Osteoblast (primary cell): ENCODE measurements around the gene WWP2. TPM values are rescaled to one million over a fixed set of nuclear protein-coding genes. Genes with fewer than 3 reads are reported as not detected.

Experiments
- DNase-seq: peaks from one replicate; pipeline ENCODE4 v3.0.0; 2011; ENCODE audit warnings: low spot score, mixed read lengths; ENCODE audit not compliant: insufficient read length; ENCODE audit errors: missing footprints
- H2AFZ ChIP-seq: 2 replicates; pipeline ENCODE4 v1.6.0; 2011; ENCODE audit warnings: mild to moderate bottlenecking, low read length
- H3K27ac ChIP-seq: 2 replicates; pipeline ENCODE4 v1.5.1; 2011; ENCODE audit warnings: mild to moderate bottlenecking, low read depth, low read length, moderate library complexity
- H3K27me3 ChIP-seq: 2 replicates; pipeline ENCODE4 v1.6.0; 2012; ENCODE audit warnings: mild to moderate bottlenecking, control low read depth, inconsistent platforms, low read length, moderate library complexity; ENCODE audit not compliant: insufficient read depth
- H3K36me3 ChIP-seq: 2 replicates; pipeline ENCODE4 v1.5.1; 2011; ENCODE audit warnings: mild to moderate bottlenecking, low read length, control low read depth, moderate library complexity; ENCODE audit not compliant: insufficient read depth
- H3K4me1 ChIP-seq: 2 replicates; pipeline ENCODE4 v1.5.1; 2011; ENCODE audit warnings: mild to moderate bottlenecking, low read length, control low read depth, moderate library complexity; ENCODE audit not compliant: insufficient read depth
- H3K4me2 ChIP-seq: 2 replicates; pipeline ENCODE4 v1.6.0; 2011; ENCODE audit warnings: mild to moderate bottlenecking, low read length; ENCODE audit not compliant: insufficient read depth
- H3K4me3 ChIP-seq: fragments of 200-600 bp; sonication (generic); 3 replicates; pipeline ENCODE4 v1.5.1; 2012; ENCODE audit warnings: mild to moderate bottlenecking, low read length, inconsistent platforms; ENCODE audit not compliant: insufficient read depth
- H3K79me2 ChIP-seq: 2 replicates; pipeline ENCODE4 v1.6.0; 2012; ENCODE audit warnings: mild to moderate bottlenecking, low read length, control low read depth, inconsistent platforms; ENCODE audit not compliant: insufficient read depth
- H3K9me3 ChIP-seq: 2 replicates; pipeline ENCODE4 v1.5.1; 2011; ENCODE audit warnings: low read depth, low read length, control low read depth
- H4K20me1 ChIP-seq: 2 replicates; pipeline ENCODE4 v1.6.0; 2012; ENCODE audit warnings: mild to moderate bottlenecking, low read length, control low read depth; ENCODE audit not compliant: insufficient read depth
- total RNA-seq: library from RNA; depleted of rRNA; stranded (reverse); fragments of >200 nt; gene quantifications from 2 replicates; pipeline ENCODE4 v1.2.3, GENCODE V29; 2012
- TF ChIP-seq, protein P1 (sequence below): IDR thresholded peaks from 2 replicates; pipeline ENCODE4 v1.5.1; 2011; ENCODE audit warnings: mild to moderate bottlenecking, low read depth, low read length, moderate library complexity; ENCODE audit errors: extremely low read depth

WWP2 gene
- total RNA-seq, 1 donor, result 46.7 TPM

DNA sequence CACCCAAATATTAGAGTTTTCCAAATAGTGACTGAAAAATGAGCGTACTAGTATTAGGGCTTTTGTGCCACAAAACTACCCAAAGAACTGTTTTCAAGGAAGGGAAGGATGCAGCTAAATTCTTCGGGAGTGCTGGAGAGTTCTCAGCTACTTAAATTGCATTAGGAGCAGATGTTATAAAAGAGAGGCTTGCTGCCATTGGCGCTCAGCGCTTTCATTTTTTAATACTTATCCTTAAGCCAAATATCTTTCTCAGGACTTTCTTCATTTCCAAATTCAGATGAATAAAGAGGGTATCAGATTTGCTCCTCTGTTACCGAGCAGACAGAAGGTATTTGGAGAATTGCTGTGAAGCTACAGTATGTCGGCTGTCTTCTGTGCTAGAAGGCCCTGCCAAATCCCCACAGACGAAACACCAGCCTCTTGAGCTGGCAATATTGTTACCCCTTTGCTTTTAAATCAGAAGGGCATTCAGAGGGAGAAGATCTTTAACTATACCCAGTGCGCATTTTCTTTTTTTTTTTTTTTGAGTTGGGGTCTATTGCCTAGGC is 141.8 kb downstream of the WWP2 start:
- H3K4me2 ChIP-seq, result no peak overlapping the region
- H3K27ac ChIP-seq, result no peak overlapping the region
- H3K27me3 ChIP-seq, result no peaks in the 10 kb centered on the region
- H3K36me3 ChIP-seq, result no peaks in the 10 kb centered on the region
- H3K79me2 ChIP-seq, result no peaks in the 10 kb centered on the region
- TF ChIP-seq, protein P1, sequence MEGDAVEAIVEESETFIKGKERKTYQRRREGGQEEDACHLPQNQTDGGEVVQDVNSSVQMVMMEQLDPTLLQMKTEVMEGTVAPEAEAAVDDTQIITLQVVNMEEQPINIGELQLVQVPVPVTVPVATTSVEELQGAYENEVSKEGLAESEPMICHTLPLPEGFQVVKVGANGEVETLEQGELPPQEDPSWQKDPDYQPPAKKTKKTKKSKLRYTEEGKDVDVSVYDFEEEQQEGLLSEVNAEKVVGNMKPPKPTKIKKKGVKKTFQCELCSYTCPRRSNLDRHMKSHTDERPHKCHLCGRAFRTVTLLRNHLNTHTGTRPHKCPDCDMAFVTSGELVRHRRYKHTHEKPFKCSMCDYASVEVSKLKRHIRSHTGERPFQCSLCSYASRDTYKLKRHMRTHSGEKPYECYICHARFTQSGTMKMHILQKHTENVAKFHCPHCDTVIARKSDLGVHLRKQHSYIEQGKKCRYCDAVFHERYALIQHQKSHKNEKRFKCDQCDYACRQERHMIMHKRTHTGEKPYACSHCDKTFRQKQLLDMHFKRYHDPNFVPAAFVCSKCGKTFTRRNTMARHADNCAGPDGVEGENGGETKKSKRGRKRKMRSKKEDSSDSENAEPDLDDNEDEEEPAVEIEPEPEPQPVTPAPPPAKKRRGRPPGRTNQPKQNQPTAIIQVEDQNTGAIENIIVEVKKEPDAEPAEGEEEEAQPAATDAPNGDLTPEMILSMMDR, result no peak
- H3K4me1 ChIP-seq, result peaks cover 18% of the 10 kb centered on the region
- no peaks in the 10 kb centered on the region for H3K9me3 ChIP-seq
- no peak overlapping the region for H3K4me3 ChIP-seq
- H2AFZ ChIP-seq, result no peak overlapping the region
- no peak for DNase-seq
- H4K20me1 ChIP-seq, result no peaks in the 10 kb centered on the region

GRCh38 chr16:69904495-69905170 is 142.5 kb downstream of the WWP2 start:
- Histone ChIP-seq H3K4me2 (no peak overlapping the region), H2AFZ (no peak overlapping the region), H3K27ac (no peak overlapping the region), H3K79me2 (no peaks in the 10 kb centered on the region), H4K20me1 (no peaks in the 10 kb centered on the region), H3K27me3 (no peaks in the 10 kb centered on the region), H3K9me3 (no peaks in the 10 kb centered on the region), H3K4me3 (no peak overlapping the region), H3K4me1 (peaks cover 18% of the 10 kb centered on the region), H3K36me3 (no peaks in the 10 kb centered on the region)
- TF ChIP-seq, protein P1, result no peak
- no peak for DNase-seq

- no peak for DNase-seq
- Histone ChIP-seq H3K4me2 (no peak overlapping the region), H3K4me1 (peaks cover 18% of the 10 kb centered on the region), H2AFZ (no peak overlapping the region), H3K4me3 (no peak overlapping the region), H3K36me3 (no peaks in the 10 kb centered on the region), H3K9me3 (no peaks in the 10 kb centered on the region), H3K27ac (no peak overlapping the region), H3K79me2 (no peaks in the 10 kb centered on the region), H3K27me3 (no peaks in the 10 kb centered on the region), H4K20me1 (no peaks in the 10 kb centered on the region)
- TF ChIP-seq, protein P1, result no peak
Measured at GRCh38 chr16:69905171-69905555, 143.0 kb downstream of the WWP2 start.

- H3K27me3 ChIP-seq, result no peaks in the 10 kb centered on the region
- no peak overlapping the region for H3K4me2 ChIP-seq
- H3K79me2 ChIP-seq, result no peaks in the 10 kb centered on the region
- TF ChIP-seq, protein P1, result no peak
- no peaks in the 10 kb centered on the region for H3K9me3 ChIP-seq
- H3K4me3 ChIP-seq, result no peak overlapping the region
- no peaks in the 10 kb centered on the region for H4K20me1 ChIP-seq
- H3K27ac ChIP-seq, result no peak overlapping the region
- no peak overlapping the region for H2AFZ ChIP-seq
- peaks cover 12% of the 10 kb centered on the region for H3K4me1 ChIP-seq
- DNase-seq, result peak; percentile 26
- H3K36me3 ChIP-seq, result no peaks in the 10 kb centered on the region
Measured at GRCh38 chr16:69906838-69907401, 144.8 kb downstream of the WWP2 start.
